Measurements from ENCODE around the gene GRHL1. TPM values are rescaled to one million over a fixed set of nuclear protein-coding genes. Genes with fewer than 3 reads are reported as not detected.

The GRHL1 gene
- total RNA-seq, 4 donors from 2014 or later, result 112 to 233 (median 121) TPM

DNA sequence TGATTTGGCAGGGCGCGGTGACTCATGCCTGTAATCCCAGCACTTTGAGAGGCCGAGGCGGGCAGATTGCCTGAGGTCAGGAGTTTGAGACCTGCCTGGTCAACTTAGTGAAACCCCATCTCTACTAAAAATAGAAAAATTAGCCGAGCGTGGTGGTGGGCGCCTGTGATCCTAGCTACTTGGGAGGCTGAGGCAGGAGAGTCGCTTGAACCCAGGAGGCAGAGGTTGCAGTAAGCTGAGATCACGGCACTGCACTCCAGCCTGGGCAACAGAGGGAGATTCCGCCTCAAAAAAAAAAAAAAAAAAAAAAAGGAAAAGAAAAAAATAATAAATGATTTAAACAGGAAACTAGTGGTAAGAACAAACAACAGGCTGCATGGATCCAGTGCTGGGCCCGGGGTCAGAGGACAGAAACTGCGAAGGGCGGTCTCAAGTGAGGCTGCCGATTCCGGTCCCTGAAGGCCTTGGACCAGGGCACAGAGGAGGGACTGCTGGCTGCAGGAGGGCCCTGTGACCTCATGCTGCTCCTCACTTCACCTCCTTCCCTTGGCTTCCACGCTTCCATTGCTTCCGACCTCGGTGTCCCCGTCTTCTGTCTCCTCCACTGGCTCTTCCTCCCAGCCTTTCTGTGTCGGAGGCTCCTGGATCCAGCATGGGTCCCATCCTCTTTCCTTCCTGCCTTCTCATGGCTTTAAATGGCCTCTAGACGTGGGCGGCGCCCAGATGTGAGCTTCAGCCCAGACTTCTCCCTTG, 2.1 kb upstream of the GRHL1 start:
- no peaks in the 10 kb centered on the region for H3K9me3 ChIP-seq
- peaks cover 37% of the 10 kb centered on the region for H3K4me1 ChIP-seq
- no peak for TF ChIP-seq POLR2A (IDR thresholded peaks at IDR 0.05)
- TF ChIP-seq POLR2AphosphoS5 (IDR thresholded peaks at IDR 0.05), result no peak
- TF ChIP-seq, protein P1, sequence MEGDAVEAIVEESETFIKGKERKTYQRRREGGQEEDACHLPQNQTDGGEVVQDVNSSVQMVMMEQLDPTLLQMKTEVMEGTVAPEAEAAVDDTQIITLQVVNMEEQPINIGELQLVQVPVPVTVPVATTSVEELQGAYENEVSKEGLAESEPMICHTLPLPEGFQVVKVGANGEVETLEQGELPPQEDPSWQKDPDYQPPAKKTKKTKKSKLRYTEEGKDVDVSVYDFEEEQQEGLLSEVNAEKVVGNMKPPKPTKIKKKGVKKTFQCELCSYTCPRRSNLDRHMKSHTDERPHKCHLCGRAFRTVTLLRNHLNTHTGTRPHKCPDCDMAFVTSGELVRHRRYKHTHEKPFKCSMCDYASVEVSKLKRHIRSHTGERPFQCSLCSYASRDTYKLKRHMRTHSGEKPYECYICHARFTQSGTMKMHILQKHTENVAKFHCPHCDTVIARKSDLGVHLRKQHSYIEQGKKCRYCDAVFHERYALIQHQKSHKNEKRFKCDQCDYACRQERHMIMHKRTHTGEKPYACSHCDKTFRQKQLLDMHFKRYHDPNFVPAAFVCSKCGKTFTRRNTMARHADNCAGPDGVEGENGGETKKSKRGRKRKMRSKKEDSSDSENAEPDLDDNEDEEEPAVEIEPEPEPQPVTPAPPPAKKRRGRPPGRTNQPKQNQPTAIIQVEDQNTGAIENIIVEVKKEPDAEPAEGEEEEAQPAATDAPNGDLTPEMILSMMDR (IDR thresholded peaks at IDR 0.05), result no peak
- TF ChIP-seq EP300 (IDR thresholded peaks at IDR 0.05), result no peak
- no peaks in the 10 kb centered on the region for H3K27me3 ChIP-seq
- no peaks in the 10 kb centered on the region for H3K36me3 ChIP-seq
- H3K27ac ChIP-seq, result no peak overlapping the region
- DNase-seq (ENCODE audit: low spot score in 2 of 2), result no peak
- WGBS, result 92% methylated on average over 23 of the region's 23 CpGs
- H3K4me3 ChIP-seq, result no peak overlapping the region

DNA sequence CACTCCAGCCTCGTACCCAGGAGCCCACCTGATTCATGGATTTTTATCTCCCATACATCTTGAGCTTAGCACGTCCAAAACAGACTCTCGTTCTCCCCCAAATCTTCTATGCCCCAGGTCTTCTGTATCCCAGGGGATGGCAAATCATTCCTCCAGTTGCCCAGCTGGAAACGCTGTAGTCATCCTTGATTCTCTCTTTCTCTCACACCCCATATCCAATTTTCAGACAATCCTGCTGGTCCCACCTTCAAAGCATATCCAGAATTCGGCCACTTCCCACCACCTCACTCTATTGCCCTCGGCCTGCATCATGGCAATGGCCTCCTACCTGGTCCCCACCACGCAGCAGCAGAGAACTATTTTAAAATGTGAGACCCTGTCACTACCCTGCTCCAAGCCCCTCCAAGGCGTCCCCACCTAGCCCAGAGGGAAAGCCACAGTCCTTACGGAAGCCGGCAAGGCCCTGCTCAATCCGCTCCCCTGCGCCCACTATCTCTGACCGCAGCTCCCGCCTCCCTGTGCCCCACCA, 1.4 kb upstream of the GRHL1 start:
- H3K4me1 ChIP-seq, result peaks cover 34% of the 10 kb centered on the region
- H3K9me3 ChIP-seq, result no peaks in the 10 kb centered on the region
- 93% methylated on average over 14 of the region's 14 CpGs for WGBS
- DNase-seq (ENCODE audit: low spot score in 2 of 2), result no peak
- TF ChIP-seq, protein P1 (IDR thresholded peaks at IDR 0.05), result no peak
- TF ChIP-seq EP300 (IDR thresholded peaks at IDR 0.05), result no peak
- no peak for TF ChIP-seq POLR2AphosphoS5 (IDR thresholded peaks at IDR 0.05)
- no peak for TF ChIP-seq POLR2A (IDR thresholded peaks at IDR 0.05)
- H3K27ac ChIP-seq, result peak overlapping the region; percentile 94
- no peaks in the 10 kb centered on the region for H3K36me3 ChIP-seq
- no peaks in the 10 kb centered on the region for H3K27me3 ChIP-seq
- peak overlapping the region; percentile 71 for H3K4me3 ChIP-seq

DNA sequence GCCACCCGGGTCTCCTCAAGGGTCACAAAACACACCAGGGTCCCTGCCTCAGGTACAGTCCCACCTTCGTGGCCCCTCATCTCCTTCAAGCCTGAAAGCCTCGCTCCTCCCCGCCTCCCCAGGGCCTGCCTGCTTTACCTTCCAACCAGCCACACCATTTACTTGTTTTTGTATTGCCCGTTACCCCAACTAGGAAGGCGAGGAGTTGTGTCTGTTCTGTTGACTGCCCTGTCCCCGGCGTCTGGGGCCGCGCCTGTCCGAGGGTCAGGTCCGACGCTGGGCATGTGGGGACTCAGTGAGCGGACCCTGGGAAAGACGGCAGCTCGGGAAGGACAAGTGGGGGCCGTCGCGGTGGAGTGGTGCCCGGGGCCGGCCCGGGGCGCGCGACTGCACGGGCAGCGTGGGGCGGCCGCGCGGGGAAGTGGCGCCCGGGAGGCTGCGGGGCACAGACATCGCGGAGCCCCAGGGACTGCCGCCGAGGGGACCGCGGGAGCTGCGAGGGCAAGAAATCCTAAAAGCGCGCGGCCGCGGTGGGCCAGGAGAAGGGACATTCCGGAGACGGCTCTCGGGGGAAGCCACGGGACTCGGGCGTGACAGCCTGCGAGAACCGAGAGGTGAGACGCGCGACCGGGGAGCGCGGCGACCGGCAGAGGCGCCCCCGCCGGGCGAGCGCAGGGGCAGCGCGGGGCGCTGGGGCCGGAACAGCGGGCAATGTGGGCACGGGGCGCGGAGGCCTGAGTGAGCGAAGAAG, 797 bp upstream of the GRHL1 start:
- Histone ChIP-seq H3K4me3 (peak overlapping the region; percentile 71), H3K27me3 (no peaks in the 10 kb centered on the region), H3K27ac (peak overlapping the region; percentile 94), H3K36me3 (no peaks in the 10 kb centered on the region), H3K9me3 (no peaks in the 10 kb centered on the region), H3K4me1 (peaks cover 27% of the 10 kb centered on the region)
- TF ChIP-seq POLR2AphosphoS5 (IDR thresholded peaks at IDR 0.05), result no peak
- TF ChIP-seq, protein P1 (IDR thresholded peaks at IDR 0.05), result peak in 1 of 2 donors; percentile 28
- DNase-seq (ENCODE audit: low spot score in 2 of 2), result peak in 1 of 2 donors; percentile 82
- WGBS, result 15% methylated on average over 38 of the region's 76 CpGs

DNA sequence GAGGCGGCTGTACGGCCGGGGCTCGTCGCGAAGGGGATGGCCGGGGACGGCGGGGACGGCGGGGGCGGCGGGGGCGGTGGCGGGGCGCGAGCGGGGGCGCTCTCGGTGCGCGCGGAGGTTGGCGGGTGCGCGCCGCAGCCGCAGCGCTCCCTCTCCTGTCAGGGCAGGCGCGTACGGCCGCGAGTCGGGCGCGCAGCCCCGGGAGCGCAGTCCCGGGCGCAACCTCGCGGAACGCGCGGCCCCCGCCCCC, 296 bp upstream of the GRHL1 start:
- Histone ChIP-seq H3K36me3 (no peaks in the 10 kb centered on the region), H3K27ac (peak overlapping the region; percentile 94), H3K9me3 (no peaks in the 10 kb centered on the region), H3K27me3 (no peaks in the 10 kb centered on the region), H3K4me3 (peak overlapping the region; percentile 71), H3K4me1 (peaks cover 27% of the 10 kb centered on the region)
- peak in 1 of 2 donors; percentile 3 for TF ChIP-seq POLR2A (IDR thresholded peaks at IDR 0.05)
- TF ChIP-seq, protein P1 (IDR thresholded peaks at IDR 0.05), result no peak
- no peak for DNase-seq (ENCODE audit: low spot score in 2 of 2)
- no CpG with 5 or more reads among the region's 47 CpGs for WGBS

DNA sequence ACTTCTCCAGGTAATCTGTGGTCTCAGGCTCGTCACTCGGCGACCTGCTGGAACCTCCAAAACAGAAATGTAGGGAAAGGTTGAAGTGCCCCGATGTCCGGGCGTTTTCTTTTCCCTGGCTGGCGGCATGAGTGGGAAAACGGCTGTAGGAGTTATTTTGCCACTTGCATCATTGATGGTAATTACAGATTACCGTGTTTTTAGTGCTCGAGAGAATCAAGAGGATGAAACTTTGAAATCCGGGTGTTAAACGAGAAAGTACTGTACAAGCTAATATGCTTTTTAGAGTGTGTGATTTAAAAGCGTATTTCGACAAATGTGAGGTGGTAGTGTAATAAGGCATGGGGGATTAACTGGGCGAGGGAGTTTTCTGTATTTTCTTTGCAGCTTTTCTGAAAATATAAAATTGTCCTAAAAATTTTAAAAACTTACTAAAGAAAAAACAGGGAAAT, 819 bp downstream of the GRHL1 start:
- TF ChIP-seq POLR2A (IDR thresholded peaks at IDR 0.05) (no peak), POLR2AphosphoS5 (IDR thresholded peaks at IDR 0.05) (no peak), EP300 (IDR thresholded peaks at IDR 0.05) (no peak)
- TF ChIP-seq, protein P1 (IDR thresholded peaks at IDR 0.05), result no peak
- Histone ChIP-seq H3K27ac (peak overlapping the region; percentile 92), H3K27me3 (no peaks in the 10 kb centered on the region), H3K4me1 (peaks cover 27% of the 10 kb centered on the region), H3K36me3 (no peaks in the 10 kb centered on the region), H3K4me3 (peak overlapping the region; percentile 71), H3K9me3 (no peaks in the 10 kb centered on the region)
- no peak for DNase-seq (ENCODE audit: low spot score in 2 of 2)
- WGBS, result 21% methylated on average over 15 of the region's 15 CpGs

Data from suprapubic skin (tissue), 4 donors.